BE2C (cell line): ENCODE measurements around the gene IFTAP.

Experiments used
- DNase-seq: peaks from one replicate; pipeline ENCODE4 v3.0.0-alpha.2; 2020
- H3K27me3 ChIP-seq: fragments of 250-450 bp; sonication (Bioruptor Pico); 2 replicates; pipeline ENCODE4 v1.5.1; 2020; ENCODE audit warnings: mild to moderate bottlenecking
- H3K36me3 ChIP-seq: fragments of 250-450 bp; sonication (Bioruptor Pico); 2 replicates; pipeline ENCODE4 v1.5.1; 2020; ENCODE audit warnings: mild to moderate bottlenecking
- H3K4me1 ChIP-seq: fragments of 250-450 bp; sonication (Bioruptor Pico); 2 replicates; pipeline ENCODE4 v1.5.1; 2020
- H3K4me3 ChIP-seq: 2 replicates; pipeline ENCODE4 v1.5.1; 2011; ENCODE audit warnings: low read depth, low read length
- H3K9me3 ChIP-seq: fragments of 250-450 bp; sonication (Bioruptor Pico); 2 replicates; pipeline ENCODE4 v1.5.1; 2020
- CTCF ChIP-seq: IDR thresholded peaks from 2 replicates; pipeline ENCODE4 v1.5.1; 2012; ENCODE audit warnings: mild to moderate bottlenecking, low read depth, low read length

IFTAP gene

DNA sequence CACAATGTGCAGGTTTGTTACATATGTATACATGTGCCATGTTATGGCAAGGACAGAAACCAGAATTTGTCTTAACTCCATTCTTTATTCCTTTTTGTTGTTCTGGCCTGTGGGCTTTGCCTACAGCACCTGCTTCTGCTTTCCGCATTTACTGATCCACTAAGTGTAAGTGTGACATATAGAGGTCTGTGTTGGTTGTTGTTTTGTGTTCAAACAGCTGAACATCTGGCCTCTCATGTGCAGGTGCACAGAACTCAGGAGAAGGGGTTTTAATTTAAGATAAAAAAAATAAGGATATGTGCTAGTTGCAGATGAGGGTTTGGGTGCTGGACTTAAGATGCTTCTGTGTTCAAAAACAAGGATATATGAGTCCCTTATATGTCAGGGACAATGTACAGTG lies 89.5 kb downstream of the IFTAP start:
- no peaks in the 10 kb centered on the region for H3K27me3 ChIP-seq
- no peak overlapping the region for H3K4me3 ChIP-seq
- H3K36me3 ChIP-seq: no peaks in the 10 kb centered on the region
- DNase-seq: no peak
- H3K9me3 ChIP-seq: no peaks in the 10 kb centered on the region
- no peak for TF ChIP-seq CTCF
- no peaks in the 10 kb centered on the region for H3K4me1 ChIP-seq

DNA sequence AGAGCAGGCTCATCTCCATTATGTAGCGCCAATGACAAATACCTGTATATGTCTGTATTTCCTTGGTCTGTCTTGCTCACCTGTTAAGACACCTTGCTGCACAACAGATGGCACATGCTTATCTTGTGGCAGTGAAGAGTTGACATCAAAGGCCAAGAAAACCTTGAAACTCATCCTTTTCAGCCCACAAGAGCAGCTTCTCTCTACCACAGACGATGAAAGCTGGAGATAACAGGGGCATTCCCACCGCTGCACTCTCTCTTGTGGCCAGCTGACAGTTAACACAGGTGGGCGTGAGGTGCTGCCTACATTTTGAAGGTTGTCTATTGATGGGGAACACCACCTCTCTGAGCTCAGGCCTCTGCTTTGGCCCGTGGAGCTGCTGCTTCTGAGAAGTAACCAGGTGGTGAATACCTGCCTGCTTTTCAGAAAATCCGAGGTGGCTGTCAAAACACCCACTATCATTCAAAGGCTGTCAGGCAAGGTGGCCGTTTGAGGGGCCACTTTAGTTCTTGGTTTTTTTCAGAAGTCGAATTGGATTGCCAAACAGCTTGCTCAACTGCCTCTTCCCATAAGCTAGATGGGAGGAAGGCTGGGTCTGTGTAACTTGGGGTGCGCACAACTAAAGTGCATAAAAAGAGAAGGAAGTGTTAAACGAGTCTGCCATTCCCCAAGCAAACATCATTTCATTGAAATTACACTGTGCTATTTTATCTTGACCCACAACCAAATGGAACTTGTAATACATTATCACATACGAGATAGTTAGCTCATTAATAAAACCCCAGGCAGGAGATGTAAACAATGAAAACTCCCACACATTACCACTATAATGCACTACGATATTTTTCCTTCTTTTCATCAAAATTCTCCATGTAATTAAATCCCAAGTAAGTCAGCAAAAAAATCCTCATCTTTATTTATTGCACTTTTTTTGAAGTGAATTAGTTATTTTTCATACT lies 90.8 kb downstream of the IFTAP start:
- no peak for TF ChIP-seq CTCF
- Histone ChIP-seq H3K9me3 (no peaks in the 10 kb centered on the region), H3K4me3 (no peak overlapping the region), H3K27me3 (no peaks in the 10 kb centered on the region), H3K4me1 (no peaks in the 10 kb centered on the region), H3K36me3 (no peaks in the 10 kb centered on the region)
- no peak for DNase-seq

- H3K4me1 ChIP-seq: no peaks in the 10 kb centered on the region
- no peak for DNase-seq
- TF ChIP-seq CTCF: no peak
- H3K4me3 ChIP-seq: no peak overlapping the region
- H3K9me3 ChIP-seq: no peaks in the 10 kb centered on the region
- H3K27me3 ChIP-seq: no peaks in the 10 kb centered on the region
- H3K36me3 ChIP-seq: no peaks in the 10 kb centered on the region
Observed at GRCh38 chr11:36688132-36688531, 93.8 kb downstream of the IFTAP start.

- DNase-seq: no peak
- Histone ChIP-seq H3K27me3 (no peaks in the 10 kb centered on the region), H3K4me1 (no peaks in the 10 kb centered on the region)
Observed at GRCh38 chr11:36688571-36689291, 94.4 kb downstream of the IFTAP start.

GRCh38 chr11:36689442-36689841 lies 95.1 kb downstream of the IFTAP start:
- TF ChIP-seq CTCF: no peak
- H3K9me3 ChIP-seq: no peaks in the 10 kb centered on the region
- no peaks in the 10 kb centered on the region for H3K27me3 ChIP-seq

More at GRCh38 chr11:36688571-36689291, 94.4 kb downstream of the IFTAP start:
- no peaks in the 10 kb centered on the region for H3K36me3 ChIP-seq
- TF ChIP-seq CTCF: no peak
- no peak overlapping the region for H3K4me3 ChIP-seq
- H3K9me3 ChIP-seq: no peaks in the 10 kb centered on the region

More at GRCh38 chr11:36689442-36689841, 95.1 kb downstream of the IFTAP start:
- H3K36me3 ChIP-seq: no peaks in the 10 kb centered on the region
- H3K4me1 ChIP-seq: no peaks in the 10 kb centered on the region
- no peak overlapping the region for H3K4me3 ChIP-seq
- no peak for DNase-seq
